Left ventricle myocardium inferior (tissue), 1 donor: Measurements from ENCODE around the gene POMP. TPM values are rescaled to one million over a fixed set of nuclear protein-coding genes. Genes with fewer than 3 reads are reported as not detected.

Source experiments
- DNase-seq: peaks from one replicate; pipeline ENCODE4 v3.0.0-alpha.2; 2020
- H3K27ac ChIP-seq: fragments of 200-600 bp; replicated peaks from 2 replicates; pipeline ENCODE4 v1.8.0; 2021
- H3K27me3 ChIP-seq: fragments of 200-600 bp; 2 replicates; pipeline ENCODE4 v1.8.0; 2021; ENCODE audit warnings: low read depth
- H3K36me3 ChIP-seq: fragments of 200-600 bp; 2 replicates; pipeline ENCODE4 v1.8.0; 2021
- H3K4me1 ChIP-seq: fragments of 200-600 bp; 2 replicates; pipeline ENCODE4 v1.8.0; 2021
- H3K4me3 ChIP-seq: fragments of 200-600 bp; 2 replicates; pipeline ENCODE4 v1.8.0; 2021; ENCODE audit warnings: mild to moderate bottlenecking, moderate library complexity
- H3K9me3 ChIP-seq: fragments of 200-600 bp; replicated peaks from 2 replicates; pipeline ENCODE4 v1.8.0; 2021
- intact Hi-C: fragments of 100-400 bp; cut with micrococcal nuclease; formaldehyde crosslinking; loops from one replicate; pipeline ENCODE4 v1.11.0; 2022
- total RNA-seq: library from RNA; stranded (reverse); fragmentation: NEBNext Ultra II Directional; extraction: Animal tissue kit (Norgen Biotek cat#: 25700); gene quantifications from one replicate; pipeline ENCODE4 v1.2.1, GENCODE V29; 2021
- TF ChIP-seq, protein P1 (sequence below): fragments of 200-600 bp; IDR thresholded peaks from 2 replicates; pipeline ENCODE4 v1.8.0; 2021; ENCODE audit warnings: antibody characterized with exemption, mild to moderate bottlenecking, borderline replicate concordance
- donor health status: DM: no; HTN: yes; CAD: no; lungs with severe emphysema.

Gene POMP
- total RNA-seq, 1 donor from 2014 or later, result 101 TPM

GRCh38 chr13:28697441-28697840 lies 38.5 kb downstream of the POMP start:
- Histone ChIP-seq H3K27me3 (no peaks in the 10 kb centered on the region), H3K9me3 (no peaks in the 10 kb centered on the region), H3K36me3 (peaks cover 52% of the 10 kb centered on the region), H3K27ac (no peak overlapping the region), H3K4me1 (no peaks in the 10 kb centered on the region), H3K4me3 (no peak overlapping the region)
- no peak for DNase-seq
- TF ChIP-seq, protein P1, sequence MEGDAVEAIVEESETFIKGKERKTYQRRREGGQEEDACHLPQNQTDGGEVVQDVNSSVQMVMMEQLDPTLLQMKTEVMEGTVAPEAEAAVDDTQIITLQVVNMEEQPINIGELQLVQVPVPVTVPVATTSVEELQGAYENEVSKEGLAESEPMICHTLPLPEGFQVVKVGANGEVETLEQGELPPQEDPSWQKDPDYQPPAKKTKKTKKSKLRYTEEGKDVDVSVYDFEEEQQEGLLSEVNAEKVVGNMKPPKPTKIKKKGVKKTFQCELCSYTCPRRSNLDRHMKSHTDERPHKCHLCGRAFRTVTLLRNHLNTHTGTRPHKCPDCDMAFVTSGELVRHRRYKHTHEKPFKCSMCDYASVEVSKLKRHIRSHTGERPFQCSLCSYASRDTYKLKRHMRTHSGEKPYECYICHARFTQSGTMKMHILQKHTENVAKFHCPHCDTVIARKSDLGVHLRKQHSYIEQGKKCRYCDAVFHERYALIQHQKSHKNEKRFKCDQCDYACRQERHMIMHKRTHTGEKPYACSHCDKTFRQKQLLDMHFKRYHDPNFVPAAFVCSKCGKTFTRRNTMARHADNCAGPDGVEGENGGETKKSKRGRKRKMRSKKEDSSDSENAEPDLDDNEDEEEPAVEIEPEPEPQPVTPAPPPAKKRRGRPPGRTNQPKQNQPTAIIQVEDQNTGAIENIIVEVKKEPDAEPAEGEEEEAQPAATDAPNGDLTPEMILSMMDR, result no peak
- intact Hi-C loops, result no loop called here

DNA sequence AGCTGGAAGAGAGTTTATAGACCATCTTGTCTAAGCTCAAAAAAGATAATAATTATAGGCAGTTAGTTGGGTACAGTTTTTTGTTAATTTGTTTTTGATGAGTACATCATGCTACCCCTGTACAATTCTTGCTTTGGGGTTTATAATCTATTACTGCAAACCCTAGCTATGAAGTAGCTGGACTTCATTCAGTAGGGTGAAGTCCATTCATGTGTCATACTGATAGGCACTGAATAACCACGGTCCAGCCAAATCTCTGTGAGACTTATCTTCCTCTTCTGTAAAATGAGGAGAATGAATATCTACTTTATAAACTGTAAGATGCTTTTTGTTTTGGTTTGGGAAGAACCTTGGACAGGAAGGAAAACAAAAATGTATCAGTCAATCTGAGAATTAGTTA lies 40.3 kb downstream of the POMP start:
- Histone ChIP-seq H3K27me3 (no peaks in the 10 kb centered on the region), H3K36me3 (peaks cover 69% of the 10 kb centered on the region)
- TF ChIP-seq, protein P1, result no peak

DNA sequence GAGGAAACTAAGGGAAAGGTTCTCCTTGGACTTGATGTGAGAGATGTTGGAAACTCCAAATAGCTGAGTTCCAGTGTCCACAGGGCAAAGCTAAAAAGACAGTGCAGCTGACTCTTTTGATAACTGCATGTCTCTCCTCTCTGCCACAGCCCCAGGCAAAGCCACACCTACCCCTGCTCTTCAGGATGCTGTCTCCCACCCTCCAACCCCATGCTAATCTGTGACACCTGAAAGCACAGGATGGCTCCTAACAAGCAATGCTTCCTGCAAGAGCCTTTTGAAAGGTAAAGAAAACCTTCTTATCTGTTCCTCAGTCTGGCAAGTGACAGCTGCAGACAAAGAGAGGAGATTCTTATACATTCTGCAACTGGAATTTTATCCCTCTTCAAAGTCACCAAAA lies 45.4 kb downstream of the POMP start:
- intact Hi-C loops, result no loop called here
- H3K27ac ChIP-seq, result no peak overlapping the region
- TF ChIP-seq, protein P1, result no peak

More for the DNA sequence above, 40.3 kb downstream of the POMP start:
- no peaks in the 10 kb centered on the region for H3K4me1 ChIP-seq
- DNase-seq, result no peak
- H3K4me3 ChIP-seq, result no peak overlapping the region
- intact Hi-C loops, result no loop called here
- H3K27ac ChIP-seq, result no peak overlapping the region
- H3K9me3 ChIP-seq, result no peaks in the 10 kb centered on the region

DNA sequence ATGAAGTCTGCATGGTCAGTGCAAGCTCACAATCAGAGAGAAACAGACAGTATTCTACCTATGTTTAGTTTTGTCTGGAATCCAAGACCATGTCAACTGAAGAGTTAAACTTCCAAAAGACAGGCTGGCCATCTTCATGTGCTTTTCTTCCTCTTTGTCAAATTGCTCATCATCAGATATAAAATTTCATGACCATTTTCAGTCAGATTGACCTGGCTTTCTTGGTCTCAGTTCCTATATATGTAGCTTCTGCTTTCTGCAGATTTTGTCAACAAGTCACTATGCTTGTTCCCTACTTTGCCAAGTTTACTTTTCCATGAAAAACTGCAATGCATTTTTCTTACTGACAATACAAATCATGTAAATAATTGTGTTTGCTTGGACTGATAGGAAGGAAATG lies 46.0 kb downstream of the POMP start:
- H3K4me3 ChIP-seq, result no peak overlapping the region
- DNase-seq, result no peak
- peaks cover 70% of the 10 kb centered on the region for H3K36me3 ChIP-seq
- peak overlapping the region; percentile 0 for H3K27ac ChIP-seq
- TF ChIP-seq, protein P1, result no peak
- intact Hi-C loops, result no loop called here
- H3K4me1 ChIP-seq, result peaks cover 7% of the 10 kb centered on the region
- H3K27me3 ChIP-seq, result no peaks in the 10 kb centered on the region
- H3K9me3 ChIP-seq, result no peaks in the 10 kb centered on the region

More for the DNA sequence above, 45.4 kb downstream of the POMP start:
- DNase-seq, result no peak
- Histone ChIP-seq H3K9me3 (no peaks in the 10 kb centered on the region), H3K27me3 (no peaks in the 10 kb centered on the region), H3K4me1 (peaks cover 7% of the 10 kb centered on the region), H3K4me3 (no peak overlapping the region), H3K36me3 (peaks cover 70% of the 10 kb centered on the region)

DNA sequence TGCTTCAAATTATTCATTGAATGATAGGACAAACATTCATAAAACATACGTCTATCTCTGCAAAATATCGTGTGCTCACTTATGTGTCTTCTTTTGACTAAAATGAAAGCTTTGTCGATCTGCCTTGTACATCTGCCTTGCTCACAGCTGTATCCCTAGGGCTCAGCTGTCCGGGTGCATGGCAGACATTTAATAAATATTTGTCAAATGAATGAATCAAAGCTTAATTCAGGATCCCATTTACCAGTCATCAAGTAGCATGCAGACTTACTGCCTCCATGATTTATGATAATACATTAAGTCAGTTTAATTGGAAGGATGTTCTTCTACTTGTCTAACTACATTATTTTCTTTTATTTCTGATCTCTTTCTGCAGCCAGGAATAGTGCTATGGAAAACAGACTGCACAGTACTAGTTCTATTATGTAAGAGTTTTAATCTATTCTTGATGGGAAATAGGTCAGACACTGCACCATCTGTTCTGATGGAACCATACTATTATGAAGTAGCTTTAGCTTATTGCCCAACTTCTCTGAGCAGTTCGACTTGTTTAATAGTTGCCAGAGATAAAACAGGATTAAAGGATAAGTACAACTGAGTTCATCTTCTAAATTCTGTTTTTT lies 46.6 kb downstream of the POMP start:
- intact Hi-C loops, result no loop called here
- Histone ChIP-seq H3K4me3 (no peak overlapping the region), H3K9me3 (no peaks in the 10 kb centered on the region), H3K36me3 (peaks cover 70% of the 10 kb centered on the region), H3K27me3 (no peaks in the 10 kb centered on the region), H3K4me1 (peaks cover 7% of the 10 kb centered on the region), H3K27ac (peak overlapping the region; percentile 0)
- no peak for DNase-seq
- TF ChIP-seq, protein P1, result no peak
